PC-9 (cell line): ENCODE data around the gene SLC9A9.

Experiments used
- EZH2 ChIP-seq: fragments of 200-600 bp; sonication (generic); IDR thresholded peaks from 2 replicates; pipeline ENCODE4 v1.8.0; 2017; ENCODE audit warnings: antibody characterized with exemption, low read depth
- TF ChIP-seq, protein P1 (sequence below): fragments of 200-600 bp; sonication (generic); conservative IDR thresholded peaks from 2 replicates; pipeline ENCODE4 v1.6.1; 2017; ENCODE audit warnings: mixed run types, antibody characterized with exemption, mild to moderate bottlenecking, moderate library complexity

DNA sequence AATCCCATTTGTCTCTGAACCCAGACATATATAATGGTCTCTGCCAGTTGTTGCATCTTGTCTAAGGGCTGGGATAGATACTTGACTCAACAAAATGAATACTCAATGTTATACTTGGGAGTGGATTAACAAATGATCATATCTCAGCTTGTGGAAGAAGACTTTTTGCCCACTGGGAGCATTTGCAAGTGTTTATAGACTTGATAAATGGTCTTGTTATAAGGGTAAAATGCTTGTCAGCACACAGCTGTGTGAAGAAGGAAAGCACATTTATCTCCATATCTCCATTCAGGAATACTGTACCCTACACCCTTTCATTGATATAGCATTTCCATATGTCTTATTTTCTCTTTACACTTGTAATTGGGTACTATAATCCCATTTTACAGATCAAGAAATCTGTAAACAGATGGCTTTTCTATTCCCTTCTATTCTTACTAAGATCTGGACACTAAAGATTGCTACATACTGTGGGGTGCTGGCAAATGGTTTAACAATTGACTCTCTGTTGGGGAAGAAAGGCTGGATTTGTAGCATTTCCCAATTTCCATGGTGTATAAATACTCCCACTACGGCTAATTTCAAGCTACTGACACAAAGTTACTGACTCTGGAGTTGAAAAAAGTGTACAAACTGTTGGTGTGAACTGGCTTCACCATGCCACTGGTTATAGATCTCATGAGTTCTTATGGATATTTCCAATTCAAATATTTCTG, 574.1 kb downstream of the SLC9A9 start:
- TF ChIP-seq, protein P1, sequence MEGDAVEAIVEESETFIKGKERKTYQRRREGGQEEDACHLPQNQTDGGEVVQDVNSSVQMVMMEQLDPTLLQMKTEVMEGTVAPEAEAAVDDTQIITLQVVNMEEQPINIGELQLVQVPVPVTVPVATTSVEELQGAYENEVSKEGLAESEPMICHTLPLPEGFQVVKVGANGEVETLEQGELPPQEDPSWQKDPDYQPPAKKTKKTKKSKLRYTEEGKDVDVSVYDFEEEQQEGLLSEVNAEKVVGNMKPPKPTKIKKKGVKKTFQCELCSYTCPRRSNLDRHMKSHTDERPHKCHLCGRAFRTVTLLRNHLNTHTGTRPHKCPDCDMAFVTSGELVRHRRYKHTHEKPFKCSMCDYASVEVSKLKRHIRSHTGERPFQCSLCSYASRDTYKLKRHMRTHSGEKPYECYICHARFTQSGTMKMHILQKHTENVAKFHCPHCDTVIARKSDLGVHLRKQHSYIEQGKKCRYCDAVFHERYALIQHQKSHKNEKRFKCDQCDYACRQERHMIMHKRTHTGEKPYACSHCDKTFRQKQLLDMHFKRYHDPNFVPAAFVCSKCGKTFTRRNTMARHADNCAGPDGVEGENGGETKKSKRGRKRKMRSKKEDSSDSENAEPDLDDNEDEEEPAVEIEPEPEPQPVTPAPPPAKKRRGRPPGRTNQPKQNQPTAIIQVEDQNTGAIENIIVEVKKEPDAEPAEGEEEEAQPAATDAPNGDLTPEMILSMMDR: no peak
- no peak for TF ChIP-seq EZH2
